ENCODE measurements around the gene SETSIP.
"Not testable (repeated sequence)": the region's sequence is repeated elsewhere in the genome, so short reads cannot be mapped to it uniquely, and the experiment has no call there.

SETSIP gene

DNA sequence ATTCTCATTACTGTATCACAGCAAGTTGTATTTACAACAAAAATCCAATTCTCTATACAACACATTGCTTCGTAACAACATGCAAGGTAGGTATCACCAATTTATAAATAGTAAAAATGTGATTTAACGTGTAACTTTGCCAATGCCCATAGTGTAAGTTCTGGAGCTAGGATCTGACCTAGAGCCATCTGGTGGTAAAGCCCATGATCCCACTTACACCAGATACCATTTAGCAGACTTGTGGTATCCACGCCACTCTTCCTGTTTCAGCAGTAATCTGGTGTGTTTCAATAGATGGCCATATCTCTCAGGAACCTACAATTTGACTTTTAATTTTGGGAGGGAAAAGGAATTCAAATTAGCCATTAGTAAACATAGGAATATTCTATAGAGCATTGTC, 10.2 kb downstream of the SETSIP start:
- in situ Hi-C loops (cut with HindIII; ENCODE audit: low sequenced_read_pairs), result no loop called here

GRCh38 chr1:92051948-92052347, 23.3 kb downstream of the SETSIP start:
- in situ Hi-C loops (cut with HindIII; ENCODE audit: low sequenced_read_pairs), result no loop called here

DNA sequence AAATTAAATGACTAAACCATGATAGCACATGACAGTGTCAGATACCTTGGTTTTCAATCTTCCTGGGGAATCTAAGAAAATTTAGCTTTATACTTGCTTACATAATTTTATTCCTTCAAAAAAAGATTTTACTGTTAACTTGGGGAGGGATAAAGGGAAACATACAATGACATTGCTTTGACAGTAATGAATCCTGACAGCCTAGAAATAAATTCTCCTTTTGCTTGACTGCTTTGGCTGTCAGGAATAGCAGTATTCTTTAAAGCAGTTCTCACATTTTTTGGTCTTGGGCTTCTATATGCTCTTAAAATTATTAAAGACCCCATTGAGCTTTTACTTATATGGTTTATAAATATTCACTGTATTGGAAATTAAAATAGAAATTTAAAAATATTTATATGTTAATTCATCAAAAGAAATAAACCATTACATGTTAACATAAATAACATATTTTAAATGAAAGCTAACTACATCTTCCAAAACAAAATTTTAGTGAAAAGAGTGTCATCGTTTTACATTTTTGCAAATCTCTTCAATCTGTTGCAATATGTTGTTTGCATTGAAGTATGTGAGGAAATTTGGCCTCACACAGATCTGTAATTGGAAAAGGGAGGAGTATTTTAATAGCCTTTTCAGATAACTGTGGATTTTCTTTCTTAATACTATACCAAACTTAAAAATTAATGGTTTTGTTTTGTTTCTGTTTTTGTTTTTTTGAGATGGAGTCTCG, 29.3 kb downstream of the SETSIP start:
- in situ Hi-C loops (cut with HindIII; ENCODE audit: low sequenced_read_pairs), result no loop called here

- in situ Hi-C loops (cut with HindIII; ENCODE audit: low sequenced_read_pairs), result no loop called here
These were observed 31.6 kb downstream of the SETSIP start for GRCh38 chr1:92043621-92044020.

GRCh38 chr1:92040971-92041370, 34.2 kb downstream of the SETSIP start:
- in situ Hi-C loops (cut with HindIII; ENCODE audit: low sequenced_read_pairs), result no loop called here

GRCh38 chr1:92038695-92039346, 36.4 kb downstream of the SETSIP start:
- in situ Hi-C loops (cut with HindIII; ENCODE audit: low sequenced_read_pairs), result no loop called here

DNA sequence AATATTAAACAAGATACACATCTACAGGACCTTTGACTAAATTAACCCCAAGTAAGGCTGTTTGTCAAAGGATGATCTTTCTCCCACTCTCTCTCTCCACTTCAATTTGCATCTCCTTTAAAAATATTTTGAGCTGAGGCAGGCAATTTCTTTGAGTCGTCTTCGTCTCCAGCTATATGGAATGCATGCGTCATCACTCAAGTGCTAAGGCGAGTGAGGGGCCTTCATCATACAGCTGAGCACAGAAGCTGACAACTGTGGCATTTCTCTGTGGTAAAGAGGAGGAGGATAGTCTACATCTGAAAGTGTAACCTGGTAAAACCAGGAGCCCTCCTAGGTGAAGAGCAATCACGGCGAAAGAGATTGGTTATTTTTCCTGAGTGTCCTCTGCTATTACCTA, 37.8 kb downstream of the SETSIP start:
- in situ Hi-C loops (cut with HindIII; ENCODE audit: low sequenced_read_pairs), result no loop called here

DNA sequence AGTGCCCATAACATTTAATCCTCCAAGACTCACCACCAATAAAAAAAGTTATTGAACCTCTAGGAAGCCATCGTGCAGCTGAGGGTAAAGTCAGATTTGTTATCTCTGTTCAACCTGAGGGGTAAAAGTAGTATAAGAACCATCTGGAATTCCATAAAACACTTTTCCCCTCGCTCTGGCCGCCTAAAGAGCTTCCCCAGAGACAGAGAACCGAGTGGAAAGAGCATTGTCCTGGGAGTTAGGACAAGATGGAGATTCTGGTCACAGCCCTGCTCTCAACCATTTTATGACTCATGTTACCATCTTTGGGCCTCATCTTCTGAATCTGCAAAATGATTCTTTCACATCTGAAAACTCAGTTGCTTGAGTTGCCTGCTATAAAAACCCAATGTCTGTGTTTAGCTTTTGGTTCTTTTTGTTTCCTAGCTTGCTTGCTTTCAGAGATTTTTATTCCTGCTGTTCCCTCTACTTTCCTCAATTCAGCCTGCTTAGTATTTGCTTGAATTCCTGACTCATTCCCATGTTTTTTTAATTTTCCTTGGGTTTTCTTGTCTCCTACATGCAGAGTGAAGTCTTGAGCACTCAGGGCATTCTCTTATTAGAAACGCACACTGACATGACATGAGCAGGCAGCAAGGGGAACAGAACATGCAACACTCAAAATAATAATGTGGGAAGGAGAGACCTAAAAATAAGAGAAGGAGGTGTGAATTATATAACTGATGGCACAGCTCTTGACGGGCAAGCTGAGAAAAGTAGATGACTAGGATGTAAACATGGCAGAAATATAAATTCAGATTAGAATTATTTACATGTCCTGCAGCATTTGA, 43.7 kb downstream of the SETSIP start:
- in situ Hi-C loops (cut with HindIII; ENCODE audit: low sequenced_read_pairs), result loop anchor here (5.0 kb wide), 1 partner anchor 51 kb away; the partner anchor contains the start of gene BTBD8

DNA sequence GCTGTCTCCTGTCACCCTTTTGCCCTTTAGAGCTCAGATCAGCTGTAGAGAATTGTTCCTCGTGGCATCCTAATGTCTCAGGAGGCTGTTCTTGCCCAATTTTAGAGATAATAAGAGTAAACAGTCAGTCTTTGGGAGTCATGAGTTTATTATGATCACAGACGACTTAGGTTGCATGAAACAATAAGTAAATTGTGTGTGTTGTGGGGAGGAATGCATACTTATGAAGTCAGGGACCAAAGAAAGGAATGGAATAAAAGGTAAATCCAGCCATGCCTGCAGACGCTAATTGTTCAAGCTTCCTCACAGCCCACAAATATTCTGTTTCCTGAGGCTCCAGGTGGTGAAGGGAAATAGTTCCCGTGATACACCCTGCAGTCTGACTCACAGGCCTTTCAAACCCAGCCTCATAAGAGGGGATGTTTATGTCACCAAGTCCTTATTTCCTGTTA, 44.5 kb downstream of the SETSIP start:
- in situ Hi-C loops (cut with HindIII; ENCODE audit: low sequenced_read_pairs), result loop anchor here (5.0 kb wide), 1 partner anchor 52 kb away; the partner anchor contains the start of gene BTBD8

- in situ Hi-C loops (cut with HindIII; ENCODE audit: low sequenced_read_pairs), result no loop called here
These were observed 45.8 kb downstream of the SETSIP start for GRCh38 chr1:92029241-92029922.

- in situ Hi-C loops (cut with HindIII; ENCODE audit: low sequenced_read_pairs), result no loop called here
These were observed 48.4 kb downstream of the SETSIP start for GRCh38 chr1:92026806-92027205.

GRCh38 chr1:92026042-92026441, 49.2 kb downstream of the SETSIP start:
- in situ Hi-C loops (cut with HindIII; ENCODE audit: low sequenced_read_pairs), result not testable (repeated sequence)

All from endothelial cell of hepatic sinusoid (primary cell).